ENCODE results near the gene SSR2. TPM values are rescaled to one million over a fixed set of nuclear protein-coding genes. Genes with fewer than 3 reads are reported as not detected.

SSR2 gene
- total RNA-seq, 2 experiments from 2014 or later: 141 to 142 TPM

DNA sequence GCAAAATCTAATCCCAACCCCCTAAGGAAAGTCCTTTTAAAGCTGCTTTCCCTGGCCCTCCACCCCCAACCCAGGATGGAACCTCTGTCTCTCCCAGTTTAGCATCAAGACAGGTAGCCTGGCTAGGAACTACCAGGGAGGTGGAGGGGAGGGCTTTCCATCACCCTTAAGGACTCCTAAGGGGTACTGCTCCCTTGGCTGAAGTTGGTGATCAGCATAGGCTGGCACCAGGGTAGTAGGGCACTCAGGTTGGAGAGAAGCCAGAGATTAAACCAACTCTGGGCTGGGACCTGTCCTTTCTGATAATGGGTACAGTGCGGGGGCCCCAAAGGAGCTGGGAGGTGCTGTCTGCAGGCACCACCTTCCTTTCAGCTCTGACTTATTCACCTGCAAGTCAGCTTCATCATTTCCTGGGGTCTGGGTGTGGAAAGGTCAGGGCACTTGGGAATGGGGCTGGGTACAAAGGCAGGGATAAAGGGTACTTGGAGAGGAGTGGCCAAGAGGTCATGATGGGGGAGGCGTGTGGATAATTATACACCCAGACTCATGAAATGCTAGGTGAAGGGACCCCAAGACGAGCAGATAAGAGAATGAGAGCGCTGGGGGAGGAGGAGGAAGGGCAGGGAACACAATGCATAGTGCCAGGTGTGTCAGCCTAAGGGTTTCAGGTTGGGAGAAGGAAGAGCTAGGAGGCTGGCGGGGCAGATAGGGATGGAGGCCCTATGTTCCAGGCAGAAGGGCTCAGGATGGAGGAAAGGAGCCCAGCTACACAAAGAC is 43.6 kb downstream of the SSR2 start:
- Mint-ChIP-seq H3K9me3 (no peaks in the 10 kb centered on the region), H3K27me3 (ENCODE audit: low read depth) (no peaks in the 10 kb centered on the region), H3K27ac (peak overlapping the region; percentile 99), H3K36me3 (ENCODE audit: low read depth) (peaks cover 39% of the 10 kb centered on the region), H3K4me3 (peak overlapping the region; percentile 98), H3K4me1 (ENCODE audit: low read depth) (peaks cover 65% of the 10 kb centered on the region)
- intact Hi-C loops (cut with micrococcal nuclease): loop anchor here (1.0 to 10.0 kb wide), 7 partner anchors 8 to 702 kb away; partner anchors contain the start of genes CLK2, FDPS, HCN3 and LAMTOR2
- CTCF ChIA-PET: interaction anchor here (0.5 to 10.0 kb wide), 14 partner anchors 11 to 221 kb away, joined by 3 to 135 read pairs (median 3); partner anchors contain the start of gene RXFP4
- DNase-seq: peak; percentile 59

- peak; percentile 65 for DNase-seq
- CTCF ChIA-PET: interaction anchor here (0.6 to 10.0 kb wide), 10 partner anchors 10 to 220 kb away, joined by 3 to 135 read pairs (median 6); partner anchors contain the start of gene RXFP4
- Mint-ChIP-seq H3K4me3 (peak overlapping the region; percentile 98), H3K36me3 (ENCODE audit: low read depth) (peaks cover 41% of the 10 kb centered on the region), H3K4me1 (ENCODE audit: low read depth) (peaks cover 64% of the 10 kb centered on the region), H3K27me3 (ENCODE audit: low read depth) (no peaks in the 10 kb centered on the region), H3K9me3 (no peaks in the 10 kb centered on the region), H3K27ac (peak overlapping the region; percentile 99)
- intact Hi-C loops (cut with micrococcal nuclease): loop anchor here (2.0 to 10.0 kb wide), 3 partner anchors 117 to 701 kb away; partner anchors contain the start of genes CLK2, HCN3, PMF1 and SYT11
These were observed 44.5 kb downstream of the SSR2 start for GRCh38 chr1:155976062-155976912.

DNA sequence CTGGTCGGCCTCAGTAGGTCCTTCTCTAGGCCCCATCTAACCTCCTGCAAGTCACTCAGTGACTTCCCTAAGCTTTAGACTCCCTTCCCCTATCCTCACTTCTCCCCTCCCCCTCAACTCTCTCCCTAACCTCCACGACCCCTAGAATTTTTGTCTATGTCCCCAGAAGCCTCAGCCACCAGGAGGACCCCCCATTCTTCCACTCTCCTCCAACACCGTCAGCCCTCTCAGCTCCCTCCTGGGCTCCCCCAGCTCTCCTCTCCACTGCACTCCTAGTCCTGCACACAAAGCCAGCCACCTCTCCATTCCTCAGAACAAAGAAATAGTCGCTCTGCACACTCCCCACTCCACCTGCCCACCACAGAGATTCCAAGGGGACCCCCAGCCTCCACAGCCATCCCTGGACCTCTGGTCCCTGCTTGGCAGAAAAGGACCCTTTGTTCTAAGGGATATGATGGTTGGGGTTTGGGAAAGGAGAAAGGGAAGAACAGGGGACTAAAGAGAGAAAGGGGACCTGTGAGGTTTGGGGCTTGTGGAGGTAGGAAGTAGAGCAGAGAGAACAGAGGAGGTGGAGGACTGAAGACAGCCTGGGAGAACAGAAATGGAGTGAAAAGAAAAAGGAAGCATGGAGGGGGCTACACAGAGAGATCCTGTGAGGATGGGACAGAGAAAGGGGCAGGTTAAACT is 45.2 kb downstream of the SSR2 start:
- intact Hi-C loops (cut with micrococcal nuclease): loop anchor here (2.0 to 10.0 kb wide), 3 partner anchors 117 to 701 kb away; partner anchors contain the start of genes CLK2, HCN3, PMF1 and SYT11
- H3K36me3 Mint-ChIP-seq (ENCODE audit: low read depth): peaks cover 38% of the 10 kb centered on the region
- H3K4me1 Mint-ChIP-seq (ENCODE audit: low read depth): peaks cover 64% of the 10 kb centered on the region
- H3K4me3 Mint-ChIP-seq: peak overlapping the region; percentile 98
- H3K9me3 Mint-ChIP-seq: no peaks in the 10 kb centered on the region
- CTCF ChIA-PET: interaction anchor here (0.9 to 10.0 kb wide), 4 partner anchors 14 to 37 kb away, joined by 3 to 135 read pairs (median 5); partner anchors contain the start of gene RXFP4
- peak overlapping the region; percentile 99 for H3K27ac Mint-ChIP-seq
- no peaks in the 10 kb centered on the region for H3K27me3 Mint-ChIP-seq (ENCODE audit: low read depth)
- no peak for DNase-seq

GRCh38 chr1:155974208-155975115 is 46.3 kb downstream of the SSR2 start:
- CTCF ChIA-PET: interaction anchor here (0.8 to 1.9 kb wide), 6 partner anchors 15 to 71 kb away, joined by 3 to 7 read pairs (median 3); no protein-coding TSS in a partner anchor
- Mint-ChIP-seq H3K36me3 (ENCODE audit: low read depth) (peaks cover 43% of the 10 kb centered on the region), H3K4me3 (peak overlapping the region; percentile 98), H3K27me3 (ENCODE audit: low read depth) (no peaks in the 10 kb centered on the region), H3K27ac (peak overlapping the region; percentile 99), H3K9me3 (no peaks in the 10 kb centered on the region), H3K4me1 (ENCODE audit: low read depth) (peaks cover 65% of the 10 kb centered on the region)
- no peak for DNase-seq
- intact Hi-C loops (cut with micrococcal nuclease): loop anchor here (5.0 to 10.0 kb wide), 2 partner anchors 238 to 700 kb away; partner anchors contain the start of genes CLK2, HCN3 and PMF1

DNA sequence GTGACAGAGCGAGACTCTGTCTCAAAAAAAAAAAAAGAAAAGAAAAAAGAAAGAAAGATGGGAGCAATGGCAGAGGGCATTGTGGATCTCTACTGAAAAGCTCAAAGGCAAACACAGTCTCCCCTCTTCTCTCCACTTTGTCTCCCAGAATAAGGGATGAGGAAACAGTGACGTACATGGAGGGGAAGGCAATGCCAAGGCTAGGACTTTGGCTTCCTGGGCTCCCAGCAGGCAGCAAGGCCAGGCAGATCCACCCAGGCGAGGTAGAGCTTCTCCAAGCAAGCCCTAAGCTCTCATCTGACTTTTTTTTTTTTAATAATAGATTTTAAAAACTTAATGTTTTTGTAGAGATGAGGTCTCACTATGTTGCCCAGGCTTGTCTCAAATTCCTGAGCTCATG is 47.0 kb downstream of the SSR2 start:
- Mint-ChIP-seq H3K4me1 (ENCODE audit: low read depth) (peaks cover 72% of the 10 kb centered on the region), H3K27me3 (ENCODE audit: low read depth) (no peaks in the 10 kb centered on the region), H3K9me3 (no peaks in the 10 kb centered on the region), H3K27ac (peak overlapping the region; percentile 99), H3K36me3 (ENCODE audit: low read depth) (peaks cover 50% of the 10 kb centered on the region), H3K4me3 (peak overlapping the region; percentile 98)
- DNase-seq: no peak
- intact Hi-C loops (cut with micrococcal nuclease): loop anchor here (10.0 kb wide), 1 partner anchor 699 kb away; the partner anchor contains the start of genes CLK2 and HCN3
- CTCF ChIA-PET: interaction anchor here (0.7 to 1.9 kb wide), 4 partner anchors 11 to 71 kb away, joined by 3 to 7 read pairs (median 4); no protein-coding TSS in a partner anchor

DNA sequence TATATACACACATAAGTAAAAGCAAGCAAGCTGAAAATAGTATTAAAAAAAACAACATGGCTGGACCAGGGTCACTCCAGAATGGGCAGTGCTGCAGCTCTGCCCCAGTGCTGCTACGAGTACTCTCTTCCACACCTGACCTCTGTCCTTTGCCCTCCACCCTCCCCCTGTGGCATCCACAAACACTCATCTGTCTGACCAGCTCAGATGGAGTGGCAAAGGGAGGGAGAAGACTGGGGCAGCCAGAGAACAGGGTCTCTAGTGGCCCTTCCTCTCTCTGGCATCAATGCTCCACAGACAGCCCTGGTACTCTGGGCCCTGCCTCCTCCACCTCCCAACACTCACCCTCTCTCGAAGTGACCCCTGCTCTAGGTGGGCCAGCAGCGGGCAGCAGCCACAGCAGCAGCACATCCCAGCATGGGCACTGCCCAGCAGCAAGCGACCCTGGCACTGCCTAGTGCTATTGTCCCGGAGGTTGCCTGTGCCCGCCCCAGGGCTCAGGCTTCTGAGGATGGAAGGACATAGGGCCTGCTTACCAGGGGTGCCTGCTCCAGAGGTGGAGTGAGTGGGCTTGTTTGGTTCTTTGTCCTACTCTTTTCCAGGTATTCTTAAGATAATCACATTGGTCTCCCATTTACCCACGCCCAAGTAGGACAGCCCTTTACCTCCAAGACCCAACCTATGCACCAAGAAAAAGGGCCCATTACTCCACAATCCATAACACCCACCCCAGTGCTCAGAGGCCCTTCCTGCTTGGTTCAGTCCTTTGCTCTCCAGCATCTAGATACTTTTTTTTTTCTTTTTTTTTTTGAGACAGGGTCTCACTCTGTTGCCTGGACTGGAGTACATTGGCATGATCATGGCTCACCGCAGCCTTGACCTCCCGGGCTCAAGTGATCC is 48.6 kb downstream of the SSR2 start:
- Mint-ChIP-seq H3K4me1 (ENCODE audit: low read depth) (peaks cover 87% of the 10 kb centered on the region), H3K9me3 (no peaks in the 10 kb centered on the region), H3K27me3 (ENCODE audit: low read depth) (no peaks in the 10 kb centered on the region), H3K27ac (peak overlapping the region; percentile 96), H3K36me3 (ENCODE audit: low read depth) (peaks cover 56% of the 10 kb centered on the region), H3K4me3 (peak overlapping the region; percentile 29)
- intact Hi-C loops (cut with micrococcal nuclease): loop anchor here (2.0 to 10.0 kb wide), 2 partner anchors 367 to 697 kb away; partner anchors contain the start of genes CCT3, CLK2, HCN3 and TSACC
- no peak for DNase-seq
- CTCF ChIA-PET: interaction anchor here (4.5 kb wide), 1 partner anchor 34 kb away, joined by 21 read pairs; no protein-coding TSS in a partner anchor

- Mint-ChIP-seq H3K9me3 (no peaks in the 10 kb centered on the region), H3K4me3 (peak overlapping the region; percentile 60), H3K27ac (peak overlapping the region; percentile 96), H3K27me3 (ENCODE audit: low read depth) (no peaks in the 10 kb centered on the region), H3K4me1 (ENCODE audit: low read depth) (peaks cover 92% of the 10 kb centered on the region), H3K36me3 (ENCODE audit: low read depth) (peaks cover 46% of the 10 kb centered on the region)
- intact Hi-C loops (cut with micrococcal nuclease): loop anchor here (2.0 to 10.0 kb wide), 2 partner anchors 368 to 696 kb away; partner anchors contain the start of genes CCT3, CLK2, HCN3 and TSACC
- CTCF ChIA-PET: interaction anchor here (0.6 to 4.5 kb wide), 3 partner anchors 18 to 32 kb away, joined by 3 to 21 read pairs (median 3); no protein-coding TSS in a partner anchor
- DNase-seq: peak; percentile 69
These were observed 50.1 kb downstream of the SSR2 start for GRCh38 chr1:155970531-155971167.

- no peak for DNase-seq
- Mint-ChIP-seq H3K9me3 (no peaks in the 10 kb centered on the region), H3K4me1 (ENCODE audit: low read depth) (peaks cover 79% of the 10 kb centered on the region), H3K4me3 (no peak overlapping the region), H3K27ac (peak overlapping the region; percentile 96), H3K27me3 (ENCODE audit: low read depth) (no peaks in the 10 kb centered on the region), H3K36me3 (ENCODE audit: low read depth) (peaks cover 43% of the 10 kb centered on the region)
- CTCF ChIA-PET: interaction anchor here (4.5 kb wide), 1 partner anchor 31 kb away, joined by 21 read pairs; no protein-coding TSS in a partner anchor
- intact Hi-C loops (cut with micrococcal nuclease): loop anchor here (1.0 kb wide), 1 partner anchor 8 kb away; no protein-coding TSS in a partner anchor
These were observed 51.4 kb downstream of the SSR2 start for GRCh38 chr1:155969377-155969791.

DNA sequence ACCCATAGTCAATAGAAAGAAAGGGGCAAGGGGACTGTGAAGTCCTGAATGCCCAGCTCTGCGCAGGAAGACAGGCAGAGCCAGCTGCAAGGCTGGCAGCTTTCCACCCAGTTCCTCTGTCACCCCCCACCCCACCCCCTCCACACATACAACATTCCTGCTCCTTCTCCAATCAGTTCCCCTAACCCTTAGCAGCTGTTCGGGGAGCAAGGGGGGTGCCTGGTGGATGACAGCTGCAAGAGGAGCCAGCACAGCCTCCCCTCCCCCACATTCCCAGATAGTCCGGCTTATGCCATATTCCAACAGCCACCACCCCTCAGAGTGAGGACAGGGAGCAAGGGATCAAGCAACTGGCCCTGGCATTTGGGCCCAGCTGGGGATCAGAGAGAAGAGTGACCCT is 52.1 kb downstream of the SSR2 start:
- peaks cover 42% of the 10 kb centered on the region for H3K36me3 Mint-ChIP-seq (ENCODE audit: low read depth)
- no peak overlapping the region for H3K4me3 Mint-ChIP-seq
- CTCF ChIA-PET: interaction anchor here (0.6 to 4.5 kb wide), 2 partner anchors 30 to 919 kb away, joined by 3 to 21 read pairs; no protein-coding TSS in a partner anchor
- DNase-seq: no peak
- H3K9me3 Mint-ChIP-seq: no peaks in the 10 kb centered on the region
- H3K27ac Mint-ChIP-seq: peak overlapping the region; percentile 96
- H3K27me3 Mint-ChIP-seq (ENCODE audit: low read depth): no peaks in the 10 kb centered on the region
- peaks cover 73% of the 10 kb centered on the region for H3K4me1 Mint-ChIP-seq (ENCODE audit: low read depth)
- intact Hi-C loops (cut with micrococcal nuclease): loop anchor here (1.0 kb wide), 1 partner anchor 9 kb away; no protein-coding TSS in a partner anchor

Measured in activated naive CD4-positive, alpha-beta T cell treated with anti-CD3 and anti-CD28 coated beads for 36 hours (primary cell).